Measurements from ENCODE around the gene C11orf86. TPM values are rescaled to one million over a fixed set of nuclear protein-coding genes. Genes with fewer than 3 reads are reported as not detected.

C11orf86 gene
- polyA plus RNA-seq, 3 donors: 0.07 to 0.44 TPM; not detected in 1

GRCh38 chr11:67024410-67024809 is 49.3 kb downstream of the C11orf86 start:
- no peak for DNase-seq

DNA sequence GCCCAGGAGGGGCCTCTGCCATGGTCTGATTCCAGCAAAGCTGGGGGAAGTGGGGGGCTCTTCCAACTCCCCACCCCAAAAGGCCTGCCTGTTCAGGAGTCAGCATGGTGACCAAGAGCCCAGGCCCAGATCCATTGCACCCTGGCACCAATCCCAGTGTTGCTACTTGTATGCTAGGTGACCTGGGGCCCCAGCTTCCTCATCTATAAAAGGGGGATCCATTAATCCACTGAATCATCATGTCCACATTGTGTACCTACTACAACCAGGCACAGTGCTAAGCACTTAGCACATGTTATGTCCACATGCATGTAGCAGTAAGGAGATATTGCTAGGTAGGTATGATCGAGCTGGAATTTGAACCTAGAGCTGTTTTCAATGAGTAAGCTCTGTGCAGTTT is 49.9 kb downstream of the C11orf86 start:
- no peak for DNase-seq

GRCh38 chr11:67025750-67026149 is 50.6 kb downstream of the C11orf86 start:
- no peak for DNase-seq

Other genes with a start within 250 kb of the C11orf86 start
- gene SPTBN2, start 246.1 kb upstream of the C11orf86 start, polyA plus RNA-seq (ENCODE audit: insufficient read length in 3 of 3): 10 to 100 TPM; 52.7 to 71.6 (median 56.2) TPM
- 10 to 100 TPM; 25.4 to 34.2 (median 33.5) TPM for gene RCE1, start 131.9 kb upstream of the C11orf86 start, polyA plus RNA-seq (ENCODE audit: insufficient read length in 3 of 3)
- gene LRFN4, start 118.2 kb upstream of the C11orf86 start, polyA plus RNA-seq (ENCODE audit: insufficient read length in 3 of 3): 10 to 100 TPM; 21.8 to 30.7 (median 27.3) TPM
- gene PC, start 16.9 kb upstream of the C11orf86 start, polyA plus RNA-seq (ENCODE audit: insufficient read length in 3 of 3): 10 to 100 TPM; 56.3 to 61.7 (median 56.8) TPM
- under 1 TPM; 0.16 to 0.30 (median 0.18) TPM for gene SYT12, start 47.8 kb downstream of the C11orf86 start, polyA plus RNA-seq (ENCODE audit: insufficient read length in 3 of 3)
- gene RHOD, start 81.5 kb downstream of the C11orf86 start, polyA plus RNA-seq (ENCODE audit: insufficient read length in 3 of 3): 10 to 100 TPM in 2 of 3 donors, 1 to 10 TPM in 1; 8.1 to 11.5 (median 10.5) TPM
- 10 to 100 TPM; 76.2 to 89.1 (median 88.0) TPM for gene KDM2A, start 144.0 kb downstream of the C11orf86 start, polyA plus RNA-seq (ENCODE audit: insufficient read length in 3 of 3)